Activated CD8-positive, alpha-beta T cell treated with anti-CD3 and anti-CD28 coated beads, Interleukin-2, amount 10 ng/mL, durations not matched to agents 7 days and 5 days (primary cell): ENCODE measurements around the gene XYLB. TPM values are rescaled to one million over a fixed set of nuclear protein-coding genes. Genes with fewer than 3 reads are reported as not detected.

ENCODE experiments used
- ATAC-seq: fragments of 150-1000 bp; cut with Tn5 transposase; one replicate; pipeline ENCODE4 v1.10.0; 2021; ENCODE audit warnings: moderate library complexity
- CTCF ChIA-PET: fragments of 350-600 bp; sonication (Branson Sonifier 250); formaldehyde crosslinking; loops from one replicate; lab custom pipeline; 2021; ENCODE audit warnings: antibody characterized with exemption; lab: Charles Lee
- POLR2A ChIA-PET: fragments of 350-600 bp; sonication (Branson Sonifier 250); formaldehyde crosslinking; loops from one replicate; lab custom pipeline; 2021; ENCODE audit warnings: antibody characterized with exemption; lab: Charles Lee
- DNase-seq: peaks from one replicate; pipeline ENCODE4 v3.0.0-alpha.2; 2020
- H3K27ac Mint-ChIP-seq: one replicate; pipeline ENCODE4 v1.8.0; 2021; ENCODE audit warnings: mild to moderate bottlenecking, mixed read lengths
- H3K27me3 Mint-ChIP-seq: one replicate; pipeline ENCODE4 v1.8.0; 2021; ENCODE audit warnings: low read depth, mixed read lengths
- H3K36me3 Mint-ChIP-seq: one replicate; pipeline ENCODE4 v1.8.0; 2021; ENCODE audit warnings: low read depth, mixed read lengths
- H3K4me1 Mint-ChIP-seq: one replicate; pipeline ENCODE4 v1.8.0; 2021; ENCODE audit warnings: low read depth, mixed read lengths
- H3K4me3 Mint-ChIP-seq: one replicate; pipeline ENCODE4 v1.8.0; 2021; ENCODE audit warnings: mild to moderate bottlenecking, mixed read lengths
- H3K9me3 Mint-ChIP-seq: one replicate; pipeline ENCODE4 v1.8.0; 2022; ENCODE audit warnings: mixed read lengths; ENCODE audit not compliant: insufficient read depth
- total RNA-seq, 2 experiments: library from RNA; stranded (reverse); gene quantifications; one replicate each; pipeline ENCODE4 v1.2.3, GENCODE V29; 2021

XYLB gene
- total RNA-seq, 2 experiments from 2014 or later: 5.3 to 6.1 TPM

- Mint-ChIP-seq H3K36me3 (peaks cover 28% of the 10 kb centered on the region), H3K4me1 (peaks cover 22% of the 10 kb centered on the region), H3K27me3 (peaks cover 3% of the 10 kb centered on the region), H3K9me3 (peaks cover 7% of the 10 kb centered on the region), H3K4me3 (no peak overlapping the region), H3K27ac (no peak overlapping the region)
- POLR2A ChIA-PET: interaction anchor here (1.2 kb wide), 1 partner anchor 88 kb away, joined by 3 read pairs; no protein-coding TSS in a partner anchor
- ATAC-seq: no peak
- CTCF ChIA-PET: interaction anchor here (1.5 kb wide), 2 partner anchors 112 to 393 kb away, joined by 4 to 7 read pairs; no protein-coding TSS in a partner anchor
- no peak for DNase-seq
Measured at GRCh38 chr3:38368238-38368637, 21.7 kb downstream of the XYLB start.

- POLR2A ChIA-PET: interaction anchor here (1.2 kb wide), 1 partner anchor 87 kb away, joined by 3 read pairs; no protein-coding TSS in a partner anchor
- H3K9me3 Mint-ChIP-seq: peaks cover 7% of the 10 kb centered on the region
- CTCF ChIA-PET: interaction anchor here (1.5 to 2.7 kb wide), 3 partner anchors 23 to 394 kb away, joined by 4 to 9 read pairs (median 9); partner anchors contain the start of gene XYLB
- H3K4me1 Mint-ChIP-seq: peaks cover 26% of the 10 kb centered on the region
- no peak overlapping the region for H3K27ac Mint-ChIP-seq
- DNase-seq (no peak), ATAC-seq (no peak)
- peaks cover 3% of the 10 kb centered on the region for H3K27me3 Mint-ChIP-seq
- H3K4me3 Mint-ChIP-seq: no peak overlapping the region
- H3K36me3 Mint-ChIP-seq: peaks cover 27% of the 10 kb centered on the region
Measured at GRCh38 chr3:38369186-38369585, 22.6 kb downstream of the XYLB start.

- H3K4me3 Mint-ChIP-seq: no peak overlapping the region
- peaks cover 22% of the 10 kb centered on the region for H3K36me3 Mint-ChIP-seq
- no peak for DNase-seq
- ChIA-PET CTCF (interaction anchor here (2.0 to 2.7 kb wide), 2 partner anchors 24 to 110 kb away, joined by 9 read pairs; partner anchors contain the start of gene XYLB), POLR2A (no interaction called here)
- peaks cover 7% of the 10 kb centered on the region for H3K9me3 Mint-ChIP-seq
- H3K27me3 Mint-ChIP-seq: peaks cover 3% of the 10 kb centered on the region
- peak overlapping the region; percentile 26 for H3K27ac Mint-ChIP-seq
- H3K4me1 Mint-ChIP-seq: peaks cover 26% of the 10 kb centered on the region
- ATAC-seq: no peak
Measured at GRCh38 chr3:38370149-38370548, 23.6 kb downstream of the XYLB start.

- Mint-ChIP-seq H3K9me3 (peaks cover 7% of the 10 kb centered on the region), H3K27ac (no peak overlapping the region), H3K4me3 (no peak overlapping the region), H3K4me1 (peaks cover 30% of the 10 kb centered on the region), H3K27me3 (peaks cover 3% of the 10 kb centered on the region), H3K36me3 (peaks cover 24% of the 10 kb centered on the region)
- CTCF ChIA-PET: interaction anchor here (2.7 kb wide), 1 partner anchor 109 kb away, joined by 9 read pairs; no protein-coding TSS in a partner anchor
- no peak for ATAC-seq
- POLR2A ChIA-PET: no interaction called here
- no peak for DNase-seq
Measured at GRCh38 chr3:38370861-38371260, 24.3 kb downstream of the XYLB start.

- H3K4me1 Mint-ChIP-seq: peaks cover 30% of the 10 kb centered on the region
- no peak overlapping the region for H3K27ac Mint-ChIP-seq
- ATAC-seq: no peak
- DNase-seq: no peak
- ChIA-PET CTCF (interaction anchor here (1.0 to 2.7 kb wide), 2 partner anchors 25 to 108 kb away, joined by 3 to 9 read pairs; partner anchors contain the start of gene XYLB), POLR2A (no interaction called here)
- H3K27me3 Mint-ChIP-seq: peaks cover 3% of the 10 kb centered on the region
- peaks cover 7% of the 10 kb centered on the region for H3K9me3 Mint-ChIP-seq
- H3K4me3 Mint-ChIP-seq: no peak overlapping the region
- peaks cover 25% of the 10 kb centered on the region for H3K36me3 Mint-ChIP-seq
Measured at GRCh38 chr3:38371541-38372213, 25.1 kb downstream of the XYLB start.

- H3K4me3 Mint-ChIP-seq: no peak overlapping the region
- no peak for ATAC-seq
- peaks cover 30% of the 10 kb centered on the region for H3K4me1 Mint-ChIP-seq
- CTCF ChIA-PET: interaction anchor here (1.0 kb wide), 1 partner anchor 25 kb away, joined by 3 read pairs; the partner anchor contains the start of gene XYLB
- peaks cover 7% of the 10 kb centered on the region for H3K9me3 Mint-ChIP-seq
- no peak overlapping the region for H3K27ac Mint-ChIP-seq
- POLR2A ChIA-PET: no interaction called here
- H3K36me3 Mint-ChIP-seq: peaks cover 29% of the 10 kb centered on the region
- no peak for DNase-seq
- H3K27me3 Mint-ChIP-seq: peaks cover 3% of the 10 kb centered on the region
Measured at GRCh38 chr3:38372214-38372601, 25.6 kb downstream of the XYLB start.

GRCh38 chr3:38374221-38374620 lies 27.6 kb downstream of the XYLB start:
- Mint-ChIP-seq H3K36me3 (peaks cover 30% of the 10 kb centered on the region), H3K27me3 (peaks cover 3% of the 10 kb centered on the region), H3K4me1 (peaks cover 30% of the 10 kb centered on the region), H3K4me3 (no peak overlapping the region), H3K9me3 (no peaks in the 10 kb centered on the region), H3K27ac (peak overlapping the region; percentile 19)
- DNase-seq (peak; percentile 58), ATAC-seq (peak; percentile 78)
- POLR2A ChIA-PET: no interaction called here
- CTCF ChIA-PET: interaction anchor here (1.1 to 1.4 kb wide), 3 partner anchors 28 to 106 kb away, joined by 4 read pairs; partner anchors contain the start of gene XYLB

GRCh38 chr3:38375072-38375471 lies 28.5 kb downstream of the XYLB start:
- H3K27me3 Mint-ChIP-seq: peaks cover 3% of the 10 kb centered on the region
- no peak for ATAC-seq
- POLR2A ChIA-PET: no interaction called here
- peaks cover 30% of the 10 kb centered on the region for H3K4me1 Mint-ChIP-seq
- H3K27ac Mint-ChIP-seq: no peak overlapping the region
- H3K9me3 Mint-ChIP-seq: no peaks in the 10 kb centered on the region
- H3K4me3 Mint-ChIP-seq: no peak overlapping the region
- peaks cover 32% of the 10 kb centered on the region for H3K36me3 Mint-ChIP-seq
- CTCF ChIA-PET: interaction anchor here (1.1 to 1.4 kb wide), 2 partner anchors 29 to 105 kb away, joined by 4 read pairs; partner anchors contain the start of gene XYLB
- DNase-seq: no peak

DNA sequence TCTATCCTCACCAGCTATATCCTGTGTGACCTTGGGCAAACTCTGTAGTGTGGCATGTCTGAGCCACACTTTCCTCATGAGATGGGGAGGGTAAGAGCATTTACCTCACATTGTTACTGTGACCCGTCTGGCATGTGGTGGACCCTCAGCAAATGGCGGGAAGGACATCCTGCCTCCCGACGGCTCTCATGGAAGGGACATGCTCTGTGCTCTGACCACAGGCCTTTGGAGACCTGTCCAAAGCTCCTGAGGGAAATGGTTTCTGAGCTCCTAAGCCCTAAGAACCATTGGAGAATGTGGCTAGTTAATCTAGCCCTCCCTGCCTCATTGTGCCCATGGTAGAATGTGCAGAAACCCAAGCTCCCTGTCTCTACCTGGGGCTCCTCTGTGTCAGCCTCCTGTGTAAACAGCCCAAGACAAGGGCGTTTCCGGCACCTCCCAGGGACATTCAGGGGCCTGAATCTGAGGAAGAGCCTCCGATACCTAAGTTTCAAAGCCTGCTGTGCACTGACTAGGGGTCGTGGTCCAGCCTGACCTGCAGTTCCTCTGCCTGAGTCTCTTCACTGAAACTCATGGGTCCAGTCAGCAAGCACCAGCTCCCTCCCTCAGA lies 29.0 kb downstream of the XYLB start:
- Mint-ChIP-seq H3K36me3 (peaks cover 36% of the 10 kb centered on the region), H3K4me3 (no peak overlapping the region), H3K4me1 (peaks cover 30% of the 10 kb centered on the region), H3K9me3 (no peaks in the 10 kb centered on the region), H3K27me3 (peaks cover 3% of the 10 kb centered on the region), H3K27ac (no peak overlapping the region)
- ATAC-seq (no peak), DNase-seq (no peak)
- POLR2A ChIA-PET: no interaction called here
- CTCF ChIA-PET: interaction anchor here (1.1 to 1.4 kb wide), 2 partner anchors 29 to 105 kb away, joined by 4 read pairs; partner anchors contain the start of gene XYLB

- H3K36me3 Mint-ChIP-seq: peaks cover 42% of the 10 kb centered on the region
- peaks cover 30% of the 10 kb centered on the region for H3K4me1 Mint-ChIP-seq
- H3K27me3 Mint-ChIP-seq: peaks cover 3% of the 10 kb centered on the region
- no peak overlapping the region for H3K27ac Mint-ChIP-seq
- no peak for DNase-seq
- no peak for ATAC-seq
- ChIA-PET POLR2A (no interaction called here), CTCF (no interaction called here)
- no peaks in the 10 kb centered on the region for H3K9me3 Mint-ChIP-seq
- no peak overlapping the region for H3K4me3 Mint-ChIP-seq
Measured at GRCh38 chr3:38376098-38376816, 29.7 kb downstream of the XYLB start.

DNA sequence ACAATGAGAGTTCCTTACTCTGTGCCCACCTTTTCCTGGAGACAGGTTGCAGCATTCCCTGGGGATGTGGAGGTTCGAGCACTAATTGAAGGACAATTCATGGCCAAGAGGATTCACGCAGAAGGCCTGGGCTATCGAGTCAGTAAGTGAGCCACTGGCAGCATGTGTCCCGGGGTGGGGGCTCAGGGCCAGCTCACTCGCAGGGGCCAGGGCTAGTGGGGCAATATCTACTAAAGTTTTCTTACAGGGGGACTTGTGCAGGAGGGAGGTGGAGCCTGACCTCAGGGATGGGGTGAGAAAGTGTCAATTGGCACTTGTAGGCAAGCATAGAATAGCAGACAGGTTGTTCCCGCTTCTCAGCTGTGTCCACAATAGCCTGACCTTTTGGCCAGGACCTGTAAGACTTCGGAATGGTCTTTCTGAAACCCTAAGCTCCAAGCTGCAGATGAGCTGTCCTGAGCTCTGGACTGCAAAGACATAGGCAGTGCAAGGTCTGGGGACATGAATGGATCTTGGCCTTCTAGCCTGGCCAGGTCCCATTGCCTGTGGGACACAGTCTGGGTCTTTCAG lies 32.7 kb downstream of the XYLB start:
- ATAC-seq (no peak), DNase-seq (no peak)
- Mint-ChIP-seq H3K4me3 (no peak overlapping the region), H3K27ac (no peak overlapping the region), H3K9me3 (peaks cover 8% of the 10 kb centered on the region), H3K36me3 (peaks cover 49% of the 10 kb centered on the region), H3K27me3 (no peaks in the 10 kb centered on the region), H3K4me1 (peaks cover 10% of the 10 kb centered on the region)
- CTCF ChIA-PET: no interaction called here
- POLR2A ChIA-PET: no interaction called here
